HG03378 (cell line): Measurements from ENCODE around the gene TRIP13.
A peak's percentile ranks its signal among the peaks of the same experiment; 100 is the strongest.
"Not testable (repeated sequence)": the region's sequence is repeated elsewhere in the genome, so short reads cannot be mapped to it uniquely, and the experiment has no call there.

Experiments
- ATAC-seq: cut with Tn5 transposase; IDR thresholded peaks from one replicate; pipeline ENCODE4 v1.9.1; 2021; ENCODE audit warnings: mild to moderate bottlenecking, moderate library complexity; ENCODE audit not compliant: unreplicated experiment

The TRIP13 gene

GRCh38 chr5:916441-917293 is 24.0 kb downstream of the TRIP13 start:
- no peak for ATAC-seq

GRCh38 chr5:918717-919116 is 26.0 kb downstream of the TRIP13 start:
- not testable (repeated sequence) for ATAC-seq

GRCh38 chr5:919356-920000 is 26.8 kb downstream of the TRIP13 start:
- ATAC-seq = no peak

- ATAC-seq = no peak
Measured at GRCh38 chr5:920321-920720, 27.6 kb downstream of the TRIP13 start.

DNA sequence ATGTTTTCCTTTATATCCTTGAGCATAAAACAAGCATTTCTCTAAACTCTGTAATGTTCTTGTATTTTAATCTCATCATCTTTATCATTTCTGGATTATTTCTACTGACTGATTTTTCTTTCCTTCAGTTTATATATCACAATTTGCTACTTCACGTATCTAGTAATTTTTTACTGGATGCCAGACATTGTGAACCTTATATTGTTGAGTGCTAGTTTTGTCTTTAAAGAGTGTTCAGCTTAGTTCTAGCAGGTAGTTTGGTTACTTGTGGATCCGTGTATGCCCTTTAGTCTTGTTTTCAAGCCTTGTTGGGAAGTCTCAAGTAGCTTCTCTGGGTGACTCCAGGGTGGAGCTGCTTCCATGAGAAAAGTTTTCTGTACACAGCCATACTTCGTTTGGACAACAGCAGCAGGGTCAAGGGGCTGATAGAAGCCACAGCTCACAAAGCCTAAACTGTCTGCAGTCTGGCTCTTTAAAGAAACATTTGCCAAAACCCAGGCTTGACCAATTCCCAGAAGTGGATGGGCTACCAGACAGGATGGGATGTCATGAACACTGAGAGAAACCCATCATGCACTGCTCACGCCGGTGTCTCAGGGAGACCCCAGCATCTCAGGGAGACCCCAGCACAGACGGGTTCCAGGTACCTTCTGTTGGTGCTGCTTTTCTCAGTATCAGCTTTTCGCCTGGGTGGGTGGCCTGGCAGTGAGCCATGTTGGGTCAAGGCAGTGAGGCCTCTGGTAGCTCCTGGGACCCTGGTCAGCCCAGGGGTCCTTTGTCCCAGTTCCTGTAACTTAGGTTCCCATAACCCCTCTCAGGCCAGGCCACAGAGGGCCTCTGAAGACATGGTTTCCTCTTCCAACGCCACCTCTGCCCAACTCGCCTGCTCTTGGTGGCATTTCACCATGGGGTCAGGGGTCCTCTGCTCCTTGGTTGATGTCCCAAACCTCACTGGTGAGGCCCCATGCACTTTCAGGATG is 29.1 kb downstream of the TRIP13 start:
- ATAC-seq = no peak

GRCh38 chr5:922436-923280 is 30.0 kb downstream of the TRIP13 start:
- no peak for ATAC-seq

- peak; percentile 65 for ATAC-seq
Measured at GRCh38 chr5:923281-923873, 30.7 kb downstream of the TRIP13 start.

DNA sequence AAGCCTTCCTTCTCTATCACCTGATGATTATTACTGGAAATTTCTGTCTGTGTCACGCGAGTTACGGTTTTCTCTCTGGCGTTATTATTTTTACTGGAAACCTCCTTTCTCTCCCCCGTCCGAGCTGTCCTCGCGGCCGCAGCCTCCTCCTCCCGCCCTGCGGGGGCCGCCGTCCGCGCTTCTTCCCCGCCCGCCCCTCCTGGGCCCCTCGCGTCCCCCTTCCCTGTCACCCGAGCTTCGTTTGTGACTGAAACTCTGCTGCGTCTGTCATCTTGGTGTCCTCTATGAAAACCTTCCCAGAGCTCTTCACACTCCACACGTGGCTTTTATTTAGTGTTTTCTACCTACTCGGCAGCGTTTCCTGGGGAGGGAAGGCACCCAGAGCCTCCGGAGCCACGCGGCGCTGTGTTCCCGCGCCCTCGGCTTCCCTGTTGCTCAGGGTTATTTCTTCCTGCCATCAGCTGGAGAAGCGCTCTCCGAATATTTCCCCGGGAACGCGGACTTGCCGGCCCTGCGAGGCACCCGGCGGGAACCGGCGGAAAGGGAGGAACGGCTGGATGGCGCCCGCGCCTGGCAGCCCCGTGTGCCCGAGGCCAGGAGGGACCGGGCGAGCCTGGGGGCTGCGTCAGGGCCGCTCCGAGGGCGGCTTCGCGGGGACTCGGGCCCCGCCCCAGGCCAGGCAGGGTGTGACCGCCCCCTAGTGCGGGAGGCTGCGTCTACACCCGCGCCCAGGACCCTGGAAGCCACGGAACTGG is 33.9 kb downstream of the TRIP13 start:
- no peak for ATAC-seq

- no peak for ATAC-seq
Measured at GRCh38 chr5:927172-928015, 34.7 kb downstream of the TRIP13 start.

DNA sequence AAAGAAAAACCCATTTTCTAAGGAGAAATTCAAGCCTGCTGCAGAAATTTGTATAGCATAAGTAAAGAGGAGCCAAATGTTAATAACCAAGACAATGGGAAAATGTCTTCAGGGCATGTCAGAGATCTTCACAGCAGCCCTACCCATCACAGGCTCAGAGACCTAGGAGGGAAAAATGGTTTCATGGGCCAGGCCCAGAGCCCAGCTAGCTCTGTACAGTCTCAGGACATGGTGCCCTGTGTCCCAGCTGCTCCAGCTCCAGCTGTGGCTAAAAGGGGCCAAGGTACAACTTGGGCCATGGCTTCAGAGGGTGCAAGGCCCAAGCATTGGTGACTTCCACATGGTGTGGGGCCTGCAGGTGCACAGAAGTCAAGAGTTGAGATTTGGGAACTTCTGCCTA is 36.5 kb downstream of the TRIP13 start:
- not testable (repeated sequence) for ATAC-seq

DNA sequence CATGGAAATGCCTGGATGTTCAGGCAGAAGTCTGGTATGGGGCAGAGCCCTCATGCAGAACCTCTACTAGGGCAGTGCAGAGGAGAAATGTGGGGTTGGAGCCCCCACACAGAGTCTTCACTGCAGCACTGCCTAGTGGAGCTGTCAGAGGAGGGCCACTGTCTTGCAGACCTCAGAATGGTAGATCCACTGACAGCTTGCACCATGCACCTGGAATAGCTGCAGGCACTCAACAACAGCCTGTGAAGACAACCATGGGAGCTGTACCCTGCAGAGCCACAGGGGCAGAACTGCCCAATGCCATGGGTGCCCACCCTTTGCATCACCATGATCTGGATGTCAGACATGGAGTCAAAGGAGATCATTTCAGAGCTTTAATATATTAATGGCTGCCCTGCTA is 36.9 kb downstream of the TRIP13 start:
- no peak for ATAC-seq

DNA sequence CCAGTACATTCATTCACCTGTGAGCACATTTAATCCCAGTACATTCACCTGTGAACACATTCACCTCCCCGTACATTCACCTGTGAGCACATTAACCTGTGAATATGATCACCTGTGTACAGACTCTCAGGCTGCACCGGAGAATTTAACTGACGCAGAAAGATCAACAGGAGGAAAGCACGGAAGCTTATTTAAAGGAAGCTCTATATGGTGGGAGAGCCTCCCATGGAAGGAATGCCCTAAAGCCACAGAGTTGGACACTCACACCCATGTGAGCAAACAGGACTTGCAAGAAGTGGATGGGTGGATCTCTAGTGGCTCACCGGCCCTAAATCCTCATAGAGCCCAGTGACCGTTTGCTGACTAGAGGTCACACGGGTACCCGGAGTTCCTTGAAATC is 38.2 kb downstream of the TRIP13 start:
- no peak for ATAC-seq

- no peak for ATAC-seq
Measured at GRCh38 chr5:931570-932145, 39.0 kb downstream of the TRIP13 start.

DNA sequence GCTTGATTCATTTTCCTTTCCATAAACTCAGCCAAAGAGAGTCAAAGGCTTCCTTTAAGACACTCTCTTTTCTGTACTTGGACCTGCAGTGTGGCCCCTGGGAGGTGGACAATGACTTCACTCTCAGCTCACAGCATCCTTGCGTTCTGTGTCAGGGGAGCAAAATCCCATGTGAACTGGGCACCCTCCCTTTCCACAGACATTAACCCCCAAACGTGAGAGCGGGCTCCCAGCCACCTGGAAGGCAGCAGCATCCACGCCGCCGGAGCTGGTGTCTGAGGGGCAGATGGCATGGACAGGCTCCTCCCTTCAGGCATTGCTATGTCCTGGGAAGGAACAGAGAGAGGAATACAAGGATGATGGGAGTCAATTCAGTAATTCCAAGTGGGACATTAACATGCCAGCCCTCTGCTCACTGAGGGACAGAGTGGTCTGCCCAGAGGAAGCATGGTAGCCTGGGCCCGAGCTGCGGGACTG is 39.5 kb downstream of the TRIP13 start:
- ATAC-seq = no peak

DNA sequence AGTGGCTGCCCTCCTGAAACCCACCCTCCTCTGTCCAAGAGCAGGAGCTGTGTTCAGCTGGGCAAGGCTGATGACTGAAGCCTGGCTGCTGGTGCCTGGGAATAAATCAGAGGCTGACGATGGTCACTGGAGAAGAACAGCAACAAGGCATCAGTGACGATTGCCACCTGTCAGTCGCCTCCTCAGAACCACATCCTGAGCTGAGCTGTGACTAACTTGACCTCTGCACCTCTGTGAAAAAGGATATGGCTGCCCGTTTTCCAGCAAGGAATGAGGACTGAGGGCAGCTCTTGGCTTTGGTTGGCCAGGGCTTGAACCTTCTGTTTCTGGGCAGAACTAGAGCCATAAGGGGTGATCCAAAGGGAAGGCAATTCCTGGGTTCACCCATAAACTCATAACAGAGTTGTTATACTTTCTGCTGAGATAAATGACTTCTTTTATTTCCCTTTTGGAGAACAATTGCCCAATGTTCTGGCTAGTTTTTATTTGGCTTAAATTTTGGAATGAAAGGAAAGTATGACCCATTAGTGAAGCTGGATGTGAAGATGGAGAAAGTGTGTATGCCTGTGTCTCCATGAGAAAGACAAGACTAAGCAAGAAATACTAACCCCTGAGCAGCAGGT is 40.1 kb downstream of the TRIP13 start:
- no peak for ATAC-seq

DNA sequence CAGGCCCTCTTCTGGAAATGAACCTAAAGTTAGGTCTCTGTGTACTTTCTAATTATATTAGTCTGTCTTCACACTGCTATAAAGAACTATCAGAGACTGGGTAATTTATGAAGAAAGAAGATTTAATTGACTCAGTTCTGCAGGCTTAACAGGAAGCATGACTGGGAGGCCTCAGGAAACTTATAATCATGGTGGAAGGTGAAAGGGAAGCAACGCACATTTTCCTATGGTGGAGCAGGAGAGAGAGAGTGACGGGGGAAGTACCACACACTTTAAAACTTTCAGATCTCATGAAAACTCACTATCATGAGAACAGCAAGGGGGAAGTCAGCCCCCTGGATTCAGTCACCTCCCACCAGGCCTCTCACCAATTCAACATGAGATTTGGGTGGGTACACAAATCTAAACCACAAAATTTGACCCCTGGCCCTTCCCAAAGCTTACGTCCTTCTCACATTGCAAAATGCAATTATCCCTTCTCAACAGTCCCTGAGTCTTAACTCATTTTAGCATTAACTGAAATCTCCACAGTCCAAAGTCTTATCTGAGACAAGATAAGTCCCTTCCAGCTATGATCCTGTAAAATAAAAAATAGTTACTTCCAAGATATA is 40.7 kb downstream of the TRIP13 start:
- ATAC-seq = no peak

DNA sequence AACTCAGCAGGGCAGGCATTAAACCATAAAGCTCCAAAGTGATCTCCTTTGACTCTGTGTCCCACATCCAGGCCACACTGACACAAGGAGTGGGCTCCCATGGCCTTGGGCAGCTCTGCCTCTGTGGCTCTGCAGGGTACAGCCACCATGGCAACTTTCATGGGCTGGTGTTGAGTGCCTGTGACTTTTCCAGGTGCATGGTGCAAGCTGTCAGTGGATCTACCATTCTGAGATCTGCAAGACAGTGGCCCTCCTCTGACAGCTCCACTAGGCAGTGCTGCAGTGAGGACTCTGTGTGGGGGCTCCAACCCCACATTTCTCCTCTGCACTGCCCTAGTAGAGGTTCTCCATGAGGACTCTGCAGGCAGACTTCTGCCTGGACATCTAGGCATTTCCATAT is 41.3 kb downstream of the TRIP13 start:
- ATAC-seq = not testable (repeated sequence)
